ENCODE data around the gene BCAS3. TPM values are rescaled to one million over a fixed set of nuclear protein-coding genes. Genes with fewer than 3 reads are reported as not detected.

Gene BCAS3
- total RNA-seq, 6 experiments from 2014 or later: 9.2 to 22.1 (median 14.2) TPM

DNA sequence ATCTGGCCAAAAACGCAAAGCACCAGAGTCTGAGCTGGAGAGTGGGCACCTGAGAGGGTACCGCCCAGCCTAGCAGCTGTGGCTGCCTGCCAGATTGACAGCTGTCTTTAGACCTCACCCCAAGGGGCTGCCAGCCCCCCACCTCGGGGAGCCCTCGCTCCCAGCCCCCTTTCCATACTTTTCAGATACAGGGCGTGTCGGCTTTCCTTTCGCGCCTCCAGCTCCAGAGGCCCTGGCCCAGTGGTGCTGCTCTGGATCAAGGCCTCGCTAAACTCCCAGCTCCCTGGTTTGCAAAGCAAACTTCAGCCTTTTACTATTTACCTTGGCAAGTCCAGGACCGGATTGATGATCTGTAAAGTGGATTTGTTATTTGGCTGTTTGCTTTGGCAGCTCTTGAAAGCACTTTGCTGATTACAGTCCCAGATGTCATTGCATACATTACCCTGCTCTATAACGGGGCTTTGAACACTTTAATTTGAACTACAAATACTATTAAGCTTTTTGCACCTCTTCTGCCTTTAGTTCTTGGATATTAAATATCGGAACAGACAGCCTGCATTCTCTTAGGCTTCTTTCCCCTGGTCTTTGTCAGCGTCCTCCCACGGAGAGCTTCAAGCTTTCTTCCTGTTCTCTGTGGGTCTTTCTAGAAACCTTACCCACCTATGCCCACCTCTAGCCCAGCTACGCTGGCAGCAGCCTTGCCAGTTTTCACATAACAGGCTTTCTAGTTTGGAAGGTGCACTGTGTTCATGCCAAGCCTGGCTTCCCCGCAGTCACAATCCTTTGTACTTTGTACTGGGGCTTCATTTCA lies 658.4 kb downstream of the BCAS3 start:
- peak overlapping the region in 1 of 3 donors; percentile 51 for H3K27ac ChIP-seq
- H3K4me1 ChIP-seq: peaks cover 0 to 29% (median 6%) of the 10 kb centered on the region in 4 donors
- DNase-seq (peak; percentile 45 to 83 (median 79)), ATAC-seq (peak; percentile 94 to 96 (median 94))
- no peaks in the 10 kb centered on the region for H3K36me3 ChIP-seq
- intact Hi-C loops (cut with DNase I): no loop called here
- no peak overlapping the region for H3K4me3 ChIP-seq
- no peaks in the 10 kb centered on the region for H3K27me3 ChIP-seq
- no peaks in the 10 kb centered on the region for H3K9me3 ChIP-seq
- TF ChIP-seq, protein P1, sequence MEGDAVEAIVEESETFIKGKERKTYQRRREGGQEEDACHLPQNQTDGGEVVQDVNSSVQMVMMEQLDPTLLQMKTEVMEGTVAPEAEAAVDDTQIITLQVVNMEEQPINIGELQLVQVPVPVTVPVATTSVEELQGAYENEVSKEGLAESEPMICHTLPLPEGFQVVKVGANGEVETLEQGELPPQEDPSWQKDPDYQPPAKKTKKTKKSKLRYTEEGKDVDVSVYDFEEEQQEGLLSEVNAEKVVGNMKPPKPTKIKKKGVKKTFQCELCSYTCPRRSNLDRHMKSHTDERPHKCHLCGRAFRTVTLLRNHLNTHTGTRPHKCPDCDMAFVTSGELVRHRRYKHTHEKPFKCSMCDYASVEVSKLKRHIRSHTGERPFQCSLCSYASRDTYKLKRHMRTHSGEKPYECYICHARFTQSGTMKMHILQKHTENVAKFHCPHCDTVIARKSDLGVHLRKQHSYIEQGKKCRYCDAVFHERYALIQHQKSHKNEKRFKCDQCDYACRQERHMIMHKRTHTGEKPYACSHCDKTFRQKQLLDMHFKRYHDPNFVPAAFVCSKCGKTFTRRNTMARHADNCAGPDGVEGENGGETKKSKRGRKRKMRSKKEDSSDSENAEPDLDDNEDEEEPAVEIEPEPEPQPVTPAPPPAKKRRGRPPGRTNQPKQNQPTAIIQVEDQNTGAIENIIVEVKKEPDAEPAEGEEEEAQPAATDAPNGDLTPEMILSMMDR (IDR thresholded peaks at IDR 0.05): no peak
- TF ChIP-seq POLR2A (IDR thresholded peaks at IDR 0.05): no peak
- 21% methylated on average over 6 of the region's 16 CpGs for WGBS (ENCODE audit: insufficient coverage, low coverage, low lambda C conversion rate, missing lambda C conversion rate)

DNA sequence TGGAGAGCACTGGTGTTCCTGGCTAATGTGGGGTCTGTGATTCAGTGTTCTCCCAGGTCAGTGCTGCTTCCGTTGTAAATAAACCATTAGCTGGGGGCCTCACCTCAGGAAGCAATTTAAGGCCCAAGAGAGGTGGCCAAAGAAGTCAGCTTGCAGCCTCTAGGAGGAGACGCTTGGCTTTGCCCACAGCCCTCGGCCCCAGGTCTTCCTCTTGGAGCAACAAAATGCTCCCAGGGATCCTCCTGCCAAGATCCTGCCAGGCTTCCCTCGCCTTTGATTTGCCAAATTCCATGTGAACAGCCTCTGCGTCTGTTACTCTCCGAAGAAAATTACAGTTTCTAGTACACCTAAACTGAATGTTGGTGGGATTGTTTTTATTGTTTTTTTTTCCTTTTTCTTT lies 659.6 kb downstream of the BCAS3 start:
- no peak for TF ChIP-seq POLR2A (IDR thresholded peaks at IDR 0.05)
- TF ChIP-seq, protein P1 (IDR thresholded peaks at IDR 0.05): no peak
- H3K9me3 ChIP-seq: no peaks in the 10 kb centered on the region
- no peaks in the 10 kb centered on the region for H3K36me3 ChIP-seq
- no peaks in the 10 kb centered on the region for H3K27me3 ChIP-seq
- 89% methylated on average over 4 of the region's 6 CpGs for WGBS (ENCODE audit: insufficient coverage, low coverage, low lambda C conversion rate, missing lambda C conversion rate)
- H3K4me3 ChIP-seq: no peak overlapping the region
- intact Hi-C loops (cut with DNase I): no loop called here
- peaks cover 0 to 24% (median 6%) of the 10 kb centered on the region in 4 donors for H3K4me1 ChIP-seq
- ATAC-seq (no peak), DNase-seq (no peak)
- H3K27ac ChIP-seq: no peak overlapping the region

DNA sequence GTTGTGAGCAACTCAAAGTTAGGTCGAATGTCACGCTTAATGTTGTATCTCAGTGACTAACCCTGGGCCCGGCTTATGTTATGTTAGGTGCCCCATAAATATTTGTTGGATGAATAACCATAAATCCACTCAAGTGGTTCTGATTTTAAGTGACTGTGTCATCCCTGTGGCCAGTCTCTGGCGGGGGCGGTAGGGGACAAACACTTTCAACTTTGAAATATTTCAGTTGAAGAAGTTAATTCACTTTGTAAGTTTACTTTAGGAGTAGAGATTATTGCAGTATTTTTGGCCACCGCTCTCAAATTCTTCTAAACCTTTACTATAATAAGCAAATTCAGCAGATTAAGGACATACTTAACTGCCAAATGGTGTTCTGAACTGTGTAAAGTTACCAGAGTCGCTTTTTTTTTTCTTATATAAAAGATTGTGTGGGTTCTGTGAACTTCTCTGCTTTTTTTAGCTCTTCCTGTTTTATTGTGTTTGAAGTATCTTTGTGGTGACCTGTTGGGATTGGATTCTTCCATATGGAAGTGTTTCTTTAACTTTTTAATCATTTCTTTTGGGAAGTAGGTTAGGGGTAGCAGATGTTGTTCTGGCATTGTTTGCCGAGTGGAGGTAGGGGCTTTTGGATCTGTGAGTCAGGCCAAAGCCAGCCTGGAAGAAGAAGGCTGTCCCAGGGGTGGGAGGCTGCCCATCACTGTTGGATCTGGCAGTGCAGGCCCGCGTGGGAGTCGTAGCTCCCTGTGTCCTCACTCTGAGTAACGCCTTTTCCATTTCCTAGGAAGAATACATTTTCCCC lies 660.5 kb downstream of the BCAS3 start:
- no peaks in the 10 kb centered on the region for H3K27me3 ChIP-seq
- no peaks in the 10 kb centered on the region for H3K36me3 ChIP-seq
- ATAC-seq (no peak), DNase-seq (no peak)
- 62% methylated on average over 9 of the region's 12 CpGs for WGBS (ENCODE audit: insufficient coverage, low coverage, low lambda C conversion rate, missing lambda C conversion rate)
- no peak overlapping the region for H3K4me3 ChIP-seq
- intact Hi-C loops (cut with DNase I): no loop called here
- H3K4me1 ChIP-seq: peaks cover 0 to 24% (median 6%) of the 10 kb centered on the region in 4 donors
- no peaks in the 10 kb centered on the region for H3K9me3 ChIP-seq
- peak overlapping the region in 1 of 3 donors; percentile 2 for H3K27ac ChIP-seq
- TF ChIP-seq, protein P1 (IDR thresholded peaks at IDR 0.05): no peak
- no peak for TF ChIP-seq POLR2A (IDR thresholded peaks at IDR 0.05)

DNA sequence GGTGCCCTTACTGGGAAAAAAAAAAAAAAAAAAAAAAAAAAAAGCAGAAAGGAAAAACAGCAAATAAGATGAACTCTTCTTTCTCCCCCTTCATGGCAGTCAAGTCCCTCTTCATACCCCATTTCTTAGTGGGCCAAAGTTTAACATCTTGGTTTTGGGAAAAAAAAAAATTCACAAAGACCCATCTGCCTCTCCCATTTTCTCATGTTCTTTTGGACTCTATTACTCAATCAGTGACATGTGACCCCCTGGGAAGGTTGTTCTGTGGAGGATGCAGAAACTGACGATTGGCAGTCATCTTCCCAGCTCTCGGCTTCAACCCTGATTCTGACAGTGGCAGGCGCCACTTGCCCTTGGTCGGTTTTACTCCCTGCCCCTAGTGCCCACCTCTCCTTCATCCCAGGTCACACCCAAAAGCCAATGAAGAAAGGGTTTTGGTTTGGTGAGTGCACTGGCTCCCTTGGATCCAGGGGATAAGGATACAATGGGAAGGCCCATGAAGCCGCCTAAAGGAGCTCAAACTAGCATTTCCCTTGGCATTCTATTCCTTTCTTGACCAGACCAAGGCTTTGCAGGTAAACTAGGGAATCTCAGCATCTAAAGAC lies 661.3 kb downstream of the BCAS3 start:
- intact Hi-C loops (cut with DNase I): no loop called here
- H3K9me3 ChIP-seq: no peaks in the 10 kb centered on the region
- ATAC-seq: no peak
- peak overlapping the region in 1 of 3 donors; percentile 2 for H3K27ac ChIP-seq
- 55% methylated on average over 4 of the region's 5 CpGs for WGBS (ENCODE audit: insufficient coverage, low coverage, low lambda C conversion rate, missing lambda C conversion rate)
- TF ChIP-seq, protein P1 (IDR thresholded peaks at IDR 0.05): no peak
- no peak for TF ChIP-seq POLR2A (IDR thresholded peaks at IDR 0.05)
- H3K4me3 ChIP-seq: no peak overlapping the region
- H3K36me3 ChIP-seq: no peaks in the 10 kb centered on the region
- peaks cover 0 to 24% (median 6%) of the 10 kb centered on the region in 4 donors for H3K4me1 ChIP-seq
- no peaks in the 10 kb centered on the region for H3K27me3 ChIP-seq
- DNase-seq: no peak
